GM23248 (cell line): Measurements from ENCODE around the gene VGLL3. TPM values are rescaled to one million over a fixed set of nuclear protein-coding genes. Genes with fewer than 3 reads are reported as not detected.

Experiments used
- DNase-seq: peaks from one replicate; pipeline ENCODE4 v3.0.0-alpha.2; 2015
- H2AFZ ChIP-seq: fragments of 200-600 bp; sonication (generic); 2 replicates; pipeline ENCODE4 v1.6.1; 2016; ENCODE audit warnings: antibody characterized with exemption
- H3F3A ChIP-seq: fragments of 200-600 bp; sonication (generic); 2 replicates; pipeline ENCODE4 v1.6.1; 2016; ENCODE audit warnings: mild to moderate bottlenecking, antibody characterized with exemption, mixed run types; ENCODE audit not compliant: insufficient read depth
- H3K27ac ChIP-seq: fragments of 200-600 bp; sonication (generic); 2 replicates; pipeline ENCODE4 v1.5.1; 2016; ENCODE audit warnings: mild to moderate bottlenecking
- H3K27me3 ChIP-seq: fragments of 200-600 bp; sonication (generic); replicated peaks from 2 replicates; pipeline ENCODE4 v1.6.1; 2016; ENCODE audit warnings: mild to moderate bottlenecking; ENCODE audit not compliant: insufficient read depth
- H3K36me3 ChIP-seq: fragments of 200-600 bp; sonication (generic); 2 replicates; pipeline ENCODE4 v1.6.1; 2016; ENCODE audit warnings: low read depth, mild to moderate bottlenecking
- H3K4me1 ChIP-seq: fragments of 200-600 bp; sonication (generic); 2 replicates; pipeline ENCODE4 v1.6.1; 2016; ENCODE audit warnings: mild to moderate bottlenecking; ENCODE audit not compliant: insufficient read depth
- H3K4me2 ChIP-seq: fragments of 200-600 bp; sonication (generic); one replicate; pipeline ENCODE4 v1.6.1; 2016; ENCODE audit warnings: mild to moderate bottlenecking; ENCODE audit not compliant: unreplicated experiment
- H3K4me3 ChIP-seq: fragments of 200-600 bp; sonication (generic); 2 replicates; pipeline ENCODE4 v1.5.1; 2016; ENCODE audit warnings: mild to moderate bottlenecking
- H3K79me2 ChIP-seq: fragments of 200-600 bp; sonication (generic); 2 replicates; pipeline ENCODE4 v1.6.1; 2016; ENCODE audit warnings: mild to moderate bottlenecking; ENCODE audit not compliant: insufficient read depth
- H3K9ac ChIP-seq: fragments of 200-600 bp; sonication (generic); 2 replicates; pipeline ENCODE4 v1.6.1; 2016; ENCODE audit warnings: mild to moderate bottlenecking
- H3K9me2 ChIP-seq: fragments of 200-600 bp; sonication (generic); 2 replicates; pipeline ENCODE4 v1.6.1; 2016; ENCODE audit warnings: mixed run types, mild to moderate bottlenecking, moderate library complexity; ENCODE audit not compliant: insufficient read depth
- H3K9me3 ChIP-seq: fragments of 200-600 bp; sonication (generic); one replicate; pipeline ENCODE4 v1.6.1; 2017; ENCODE audit warnings: low read depth
- H4K20me1 ChIP-seq: fragments of 200-600 bp; sonication (generic); 2 replicates; pipeline ENCODE4 v1.6.0; 2016; ENCODE audit not compliant: insufficient read depth
- EZH2 ChIP-seq: fragments of 200-600 bp; sonication (generic); IDR thresholded peaks from 2 replicates; pipeline ENCODE4 v1.6.1; 2018; ENCODE audit warnings: antibody characterized with exemption, mild to moderate bottlenecking; ENCODE audit not compliant: insufficient read depth, poor library complexity, severe bottlenecking
- EZH2phosphoT487 ChIP-seq: fragments of 200-600 bp; sonication (generic); IDR thresholded peaks from 2 replicates; pipeline ENCODE4 v1.6.1; 2018; ENCODE audit warnings: antibody characterized with exemption, moderate library complexity, mild to moderate bottlenecking, low read depth; ENCODE audit not compliant: insufficient read depth
- WGBS, 2 experiments: methylation state at CpG; one replicate each; pipeline ENCODE4 v1.1.6; 2015 to 2017; ENCODE audit warnings: low lambda C conversion rate in 2 of 2, low coverage in 1 of 2; ENCODE audit errors: missing lambda C conversion rate in 2 of 2; 5-methylcytosine and 5-hydroxymethylcytosine counted together
- in situ Hi-C: fragments of 300-500 bp; cut with MboI; formaldehyde crosslinking; loops from 2 replicates; pipeline ENCODE4 v1.15.0; 2020
- polyA plus RNA-seq: library from polyadenylated mRNA; unstranded; fragments of >200 nt; fragmentation: Nextera tagmentation; extraction: Ambion mirVana; gene quantifications from 2 replicates; pipeline ENCODE4 v1.2.1, GENCODE V29; 2016
- total RNA-seq: library from RNA; depleted of rRNA; stranded (reverse); fragments of >200 nt; shearing (Covaris generic); gene quantifications from 2 replicates; pipeline ENCODE4 v1.2.3, GENCODE V29; 2014

VGLL3 gene
- total and polyA plus RNA-seq, 2 experiments from 2014 or later: 85.4 to 213 TPM

DNA sequence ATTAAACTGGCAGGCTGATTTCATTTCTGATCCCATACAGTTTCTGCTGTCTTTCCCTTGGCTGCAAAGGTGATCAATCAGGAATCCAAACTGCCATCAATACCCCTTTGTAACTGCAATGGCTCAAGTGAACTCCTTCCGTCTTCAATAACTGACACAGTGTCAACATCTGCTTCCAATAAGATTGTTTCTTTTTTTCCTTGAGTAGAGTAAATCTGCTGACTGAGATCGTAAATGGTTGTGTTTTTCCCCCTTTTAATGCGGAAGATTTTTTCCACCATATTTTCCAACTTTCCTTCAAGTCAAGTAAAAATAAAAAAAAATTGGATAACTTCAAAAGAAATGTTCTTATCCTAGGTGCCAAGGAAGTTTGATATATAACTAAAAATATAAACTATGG lies 48.7 kb downstream of the VGLL3 start:
- Histone ChIP-seq H3K9me2 (no peaks in the 10 kb centered on the region), H2AFZ (no peak overlapping the region), H3K4me3 (no peak overlapping the region), H3K4me1 (peaks cover 81% of the 10 kb centered on the region), H3K4me2 (no peak overlapping the region), H3K9ac (no peak overlapping the region), H3K36me3 (peaks cover 83% of the 10 kb centered on the region), H3K9me3 (no peaks in the 10 kb centered on the region), H3K27me3 (no peaks in the 10 kb centered on the region), H4K20me1 (no peaks in the 10 kb centered on the region), H3K79me2 (peaks cover 78% of the 10 kb centered on the region), H3K27ac (peak overlapping the region; percentile 22), H3F3A (peaks cover 91% of the 10 kb centered on the region)
- WGBS, 2 experiments: 33 to 48% methylated on average over 3 of the region's 3 CpGs
- no peak for DNase-seq
- in situ Hi-C loops: no loop called here
- TF ChIP-seq EZH2 (no peak), EZH2phosphoT487 (no peak)

DNA sequence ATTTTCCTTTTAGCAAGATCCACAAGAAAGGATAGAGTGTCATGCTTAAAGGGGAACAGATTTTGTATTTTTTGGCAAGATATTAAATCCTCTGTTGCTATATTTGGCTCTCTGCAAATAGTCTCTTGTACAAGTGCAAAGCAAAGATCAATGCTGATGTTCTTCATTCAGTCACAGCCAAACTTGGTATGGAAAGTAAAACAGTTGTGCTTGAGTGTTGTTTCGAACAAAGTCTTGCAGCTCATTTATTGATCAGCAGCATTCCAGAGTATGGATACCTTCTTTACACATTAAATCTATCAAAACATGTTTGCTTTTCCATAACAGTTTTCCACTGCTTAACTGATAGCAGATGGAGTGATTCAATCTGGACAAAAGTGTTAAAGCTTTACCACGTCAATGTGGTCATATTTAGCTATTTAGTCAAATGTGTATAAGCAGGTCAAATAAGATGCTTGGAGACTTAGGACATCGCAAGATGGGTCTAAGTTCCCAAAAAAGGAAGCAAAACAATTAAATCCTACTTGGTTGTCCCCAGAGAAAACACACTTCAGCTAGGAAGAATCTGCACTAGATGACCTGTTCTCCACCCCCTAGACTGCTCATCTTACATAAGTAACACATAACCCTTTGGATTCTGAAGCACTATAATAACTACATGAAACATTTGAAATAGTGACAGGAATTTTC lies 52.4 kb downstream of the VGLL3 start:
- Histone ChIP-seq H2AFZ (no peak overlapping the region), H3K4me2 (peak overlapping the region; percentile 52), H3K9me3 (no peaks in the 10 kb centered on the region), H3K79me2 (peaks cover 42% of the 10 kb centered on the region), H3K9me2 (no peaks in the 10 kb centered on the region), H3K4me3 (peak overlapping the region; percentile 24; the same call in 1 of the 2 replicates), H3K4me1 (peaks cover 82% of the 10 kb centered on the region), H4K20me1 (no peaks in the 10 kb centered on the region), H3K27me3 (no peaks in the 10 kb centered on the region), H3K36me3 (peaks cover 46% of the 10 kb centered on the region), H3F3A (peaks cover 88% of the 10 kb centered on the region), H3K9ac (peak overlapping the region; percentile 54), H3K27ac (peak overlapping the region; percentile 88)
- in situ Hi-C loops: no loop called here
- WGBS, 2 experiments: 1 to 6% methylated on average over 3 of the region's 3 CpGs
- peak; percentile 88 for DNase-seq
- TF ChIP-seq EZH2phosphoT487 (no peak), EZH2 (no peak)

DNA sequence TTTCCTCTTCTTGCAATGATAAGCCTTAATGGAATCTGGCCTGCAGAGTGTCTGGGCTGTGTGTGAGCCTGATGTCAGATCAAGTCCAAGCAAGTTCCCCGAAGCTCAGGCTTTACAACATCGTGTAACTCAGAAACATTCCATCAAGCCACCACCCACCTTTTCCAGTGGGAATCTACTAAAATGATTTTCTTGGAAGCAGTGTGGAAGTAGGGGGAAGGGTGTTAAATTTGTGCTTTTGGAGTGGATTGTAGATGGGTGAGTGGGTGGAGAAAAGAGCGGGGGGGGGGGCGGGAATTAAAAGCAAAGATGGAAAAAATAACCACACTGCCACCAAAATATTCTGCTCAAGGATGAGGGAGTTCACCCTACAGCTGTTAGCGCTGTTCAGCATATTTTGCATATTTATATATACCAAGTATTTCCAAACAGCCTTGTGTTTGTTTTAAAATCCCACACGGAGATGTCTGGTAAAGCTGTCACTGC lies 53.6 kb downstream of the VGLL3 start:
- Histone ChIP-seq H4K20me1 (no peaks in the 10 kb centered on the region), H3K9me2 (no peaks in the 10 kb centered on the region), H3K4me1 (peaks cover 84% of the 10 kb centered on the region), H3K79me2 (peaks cover 30% of the 10 kb centered on the region), H3K4me2 (peak overlapping the region; percentile 52), H3K9ac (peak overlapping the region; percentile 54; the same call in 1 of the 2 replicates), H3K36me3 (peaks cover 34% of the 10 kb centered on the region), H3K27me3 (no peaks in the 10 kb centered on the region), H3K4me3 (no peak overlapping the region), H2AFZ (no peak overlapping the region), H3K9me3 (no peaks in the 10 kb centered on the region), H3F3A (peaks cover 88% of the 10 kb centered on the region), H3K27ac (peak overlapping the region; percentile 88)
- WGBS, 2 experiments: 0 to 3% methylated on average over 4 to 6 of the region's 6 CpGs
- DNase-seq: peak; percentile 93
- no peak for TF ChIP-seq EZH2phosphoT487
- no peak for TF ChIP-seq EZH2
- in situ Hi-C loops: no loop called here

DNA sequence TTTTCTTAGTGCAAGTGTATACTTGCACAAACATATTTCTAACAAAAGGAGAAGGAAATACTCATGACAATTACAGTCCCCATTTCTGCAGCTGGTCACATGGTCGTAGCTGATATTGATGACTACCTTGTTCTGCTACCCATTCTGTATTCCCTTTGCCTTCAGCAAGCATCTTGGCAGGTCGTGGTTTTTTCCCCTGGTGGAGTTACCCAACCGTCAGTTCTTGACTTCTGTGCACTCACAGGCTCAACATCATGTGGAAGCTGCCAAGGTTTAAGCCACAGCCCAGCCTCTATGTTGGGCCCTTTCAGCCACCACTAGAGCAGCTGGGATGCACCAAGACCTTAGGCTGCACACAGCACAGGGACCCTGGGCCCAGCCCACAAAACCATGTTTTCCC lies 56.1 kb downstream of the VGLL3 start:
- peak; percentile 58 for DNase-seq
- in situ Hi-C loops: no loop called here
- peaks cover 7% of the 10 kb centered on the region for H3K79me2 ChIP-seq
- peaks cover 9% of the 10 kb centered on the region for H3K36me3 ChIP-seq
- no peak overlapping the region for H2AFZ ChIP-seq
- 78 to 84% methylated on average over 3 of the region's 3 CpGs for WGBS, 2 experiments
- H3F3A ChIP-seq: peaks cover 94% of the 10 kb centered on the region
- H3K9me3 ChIP-seq: no peaks in the 10 kb centered on the region
- H3K9ac ChIP-seq: no peak overlapping the region
- H3K4me3 ChIP-seq: no peak overlapping the region
- peak overlapping the region; percentile 88 for H3K27ac ChIP-seq
- peaks cover 88% of the 10 kb centered on the region for H3K4me1 ChIP-seq
- H4K20me1 ChIP-seq: no peaks in the 10 kb centered on the region
- no peak overlapping the region for H3K4me2 ChIP-seq
- no peaks in the 10 kb centered on the region for H3K9me2 ChIP-seq
- H3K27me3 ChIP-seq: no peaks in the 10 kb centered on the region
- no peak for TF ChIP-seq EZH2
